ENCODE data around the gene FBXO21. TPM values are rescaled to one million over a fixed set of nuclear protein-coding genes. Genes with fewer than 3 reads are reported as not detected.

FBXO21 gene
- 28.5 to 35.5 TPM (median 32.4 TPM) in 5 replicates for total RNA-seq (2022; extraction: Qiagen RNA extraction)

GRCh38 chr12:117190210-117190781, at the start of gene FBXO21:
FBXO21 (minus strand) TSS chr12:117190470; CDS start chr12:117190456, 14 bp downstream.

Other genes with a start within 250 kb of the FBXO21 start
- gene TESC, start 91.1 kb downstream of the FBXO21 start, total RNA-seq (2022; extraction: Qiagen RNA extraction): 96.8 to 151 TPM (median 135 TPM) in 5 replicates
- 0.46 to 0.63 TPM (median 0.51 TPM) in 5 replicates for gene NOS1, start 171.2 kb upstream of the FBXO21 start, total RNA-seq (2022; extraction: Qiagen RNA extraction)